Esophagus squamous epithelium (tissue), 4 donors: Measurements from ENCODE around the gene EGF.

Experiments used
- POLR2A ChIP-seq, 4 donors: fragments of 450-650 bp; IDR thresholded peaks; one replicate each; pipeline ENCODE4 v1.6.1; 2017; ENCODE audit warnings: antibody characterized with exemption in 4 of 4, mild to moderate bottlenecking in 4 of 4, moderate library complexity in 3 of 4
- TF ChIP-seq, protein P1 (sequence below), 6 experiments: fragments of 450-650 bp in 4 of 6; fragments of 200-600 bp in 2 of 6; sonication (generic) in 2 of 6; IDR thresholded peaks; one replicate each; pipeline ENCODE4 v1.5.1; 2016 to 2019; ENCODE audit warnings: antibody characterized with exemption in 6 of 6, mild to moderate bottlenecking in 4 of 6, moderate library complexity in 4 of 6

DNA sequence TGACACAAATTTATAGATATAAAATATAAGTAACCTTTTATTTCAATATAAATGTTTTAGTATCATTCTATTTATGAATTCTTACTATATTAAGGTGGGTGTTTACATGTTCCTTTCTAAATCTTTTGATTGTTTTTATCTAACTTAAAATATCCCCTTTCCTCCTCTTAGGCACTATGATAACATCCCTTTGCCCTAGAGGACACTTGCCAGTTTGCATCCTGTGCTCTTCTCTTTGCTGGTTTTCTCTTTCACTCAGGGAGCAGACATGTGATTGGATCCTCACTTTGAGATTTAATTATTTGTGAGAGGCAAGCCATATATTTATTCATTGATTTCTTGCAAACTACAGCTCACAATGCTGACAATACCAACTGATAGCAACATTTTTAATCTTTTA lies 48.5 kb upstream of the EGF start:
- TF ChIP-seq, protein P1, sequence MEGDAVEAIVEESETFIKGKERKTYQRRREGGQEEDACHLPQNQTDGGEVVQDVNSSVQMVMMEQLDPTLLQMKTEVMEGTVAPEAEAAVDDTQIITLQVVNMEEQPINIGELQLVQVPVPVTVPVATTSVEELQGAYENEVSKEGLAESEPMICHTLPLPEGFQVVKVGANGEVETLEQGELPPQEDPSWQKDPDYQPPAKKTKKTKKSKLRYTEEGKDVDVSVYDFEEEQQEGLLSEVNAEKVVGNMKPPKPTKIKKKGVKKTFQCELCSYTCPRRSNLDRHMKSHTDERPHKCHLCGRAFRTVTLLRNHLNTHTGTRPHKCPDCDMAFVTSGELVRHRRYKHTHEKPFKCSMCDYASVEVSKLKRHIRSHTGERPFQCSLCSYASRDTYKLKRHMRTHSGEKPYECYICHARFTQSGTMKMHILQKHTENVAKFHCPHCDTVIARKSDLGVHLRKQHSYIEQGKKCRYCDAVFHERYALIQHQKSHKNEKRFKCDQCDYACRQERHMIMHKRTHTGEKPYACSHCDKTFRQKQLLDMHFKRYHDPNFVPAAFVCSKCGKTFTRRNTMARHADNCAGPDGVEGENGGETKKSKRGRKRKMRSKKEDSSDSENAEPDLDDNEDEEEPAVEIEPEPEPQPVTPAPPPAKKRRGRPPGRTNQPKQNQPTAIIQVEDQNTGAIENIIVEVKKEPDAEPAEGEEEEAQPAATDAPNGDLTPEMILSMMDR (IDR thresholded peaks at IDR 0.05), result no peak
- TF ChIP-seq POLR2A (IDR thresholded peaks at IDR 0.05), result no peak
